Muscle layer of colon (tissue), 2 donors: ENCODE data around the gene CDK2AP2.
A peak's percentile ranks its signal among the peaks of the same experiment; 100 is the strongest.
"Not testable (repeated sequence)": the region's sequence is repeated elsewhere in the genome, so short reads cannot be mapped to it uniquely, and the experiment has no call there.

Source experiments
- H3K27ac ChIP-seq: one replicate; pipeline ENCODE4 v1.7.0; 2013; ENCODE audit warnings: low read depth, mild to moderate bottlenecking, low read length, moderate library complexity
- H3K27me3 ChIP-seq, 2 donors: one replicate each; pipeline ENCODE4 v1.7.0; 2013; ENCODE audit warnings: low read length in 2 of 2, mild to moderate bottlenecking in 2 of 2; ENCODE audit not compliant: insufficient read depth in 2 of 2, control insufficient read depth in 1 of 2
- H3K36me3 ChIP-seq: one replicate; pipeline ENCODE4 v1.7.0; 2013; ENCODE audit warnings: mild to moderate bottlenecking, low read length; ENCODE audit not compliant: insufficient read depth
- H3K4me1 ChIP-seq: one replicate; pipeline ENCODE4 v1.7.0; 2013; ENCODE audit warnings: mild to moderate bottlenecking, low read length; ENCODE audit not compliant: insufficient read depth
- H3K4me3 ChIP-seq, 2 donors: one replicate each; pipeline ENCODE4 v1.7.0; 2013; ENCODE audit warnings: low read length in 2 of 2, low read depth in 1 of 2, mild to moderate bottlenecking in 1 of 2, moderate library complexity in 1 of 2
- H3K9ac ChIP-seq: one replicate; pipeline ENCODE4 v1.7.0; 2013; ENCODE audit warnings: low read length
- H3K9me3 ChIP-seq: one replicate; pipeline ENCODE4 v1.7.0; 2013; ENCODE audit warnings: mild to moderate bottlenecking, low read length
- donor health status: abdominal sarcoma.
- donor health status: Adenocarcinoma of cecum.

CDK2AP2 gene

GRCh38 chr11:67491276-67492068 lies 16.5 kb downstream of the CDK2AP2 start:
- H3K4me1 ChIP-seq = no peaks in the 10 kb centered on the region
- H3K36me3 ChIP-seq = peaks cover 25% of the 10 kb centered on the region
- H3K9ac ChIP-seq = no peak overlapping the region
- no peaks in the 10 kb centered on the region for H3K9me3 ChIP-seq
- H3K4me3 ChIP-seq = no peak overlapping the region
- no peaks in the 10 kb centered on the region for H3K27me3 ChIP-seq
- no peak overlapping the region for H3K27ac ChIP-seq

- no peak overlapping the region for H3K27ac ChIP-seq
Observed at GRCh38 chr11:67490727-67491065, 17.3 kb downstream of the CDK2AP2 start.

DNA sequence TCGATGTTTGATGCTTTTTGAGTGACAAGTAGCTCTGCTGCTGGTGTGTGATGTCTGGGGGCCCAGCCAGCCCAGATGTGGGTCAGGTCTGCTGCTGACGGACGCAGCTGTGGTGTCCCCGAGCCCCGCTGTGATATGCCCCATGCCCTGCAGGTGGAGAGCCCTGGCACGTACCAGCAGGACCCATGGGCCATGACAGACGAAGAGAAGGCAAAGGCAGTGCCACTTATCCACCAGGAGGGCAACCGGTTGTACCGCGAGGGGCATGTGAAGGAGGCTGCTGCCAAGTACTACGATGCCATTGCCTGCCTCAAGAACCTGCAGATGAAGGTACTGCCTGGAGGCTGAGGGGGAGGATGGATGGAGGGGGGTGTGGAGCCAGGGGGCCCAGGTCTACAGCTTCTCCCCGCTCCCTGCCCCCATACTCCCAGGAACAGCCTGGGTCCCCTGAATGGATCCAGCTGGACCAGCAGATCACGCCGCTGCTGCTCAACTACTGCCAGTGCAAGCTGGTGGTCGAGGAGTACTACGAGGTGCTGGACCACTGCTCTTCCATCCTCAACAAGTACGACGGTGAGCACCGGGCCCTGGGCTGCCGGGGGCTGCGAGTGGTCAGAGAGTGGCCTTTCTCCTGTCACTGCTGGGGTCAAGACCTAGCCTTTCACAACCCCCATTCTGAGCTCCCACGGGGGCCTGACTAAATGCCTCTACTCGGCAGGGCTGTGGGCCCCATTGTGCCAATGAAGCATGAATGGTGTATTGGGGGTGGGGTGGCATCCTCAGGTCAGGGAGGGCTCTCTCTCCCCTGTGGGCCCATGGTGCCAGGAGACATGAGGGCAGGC lies 17.9 kb downstream of the CDK2AP2 start:
- Histone ChIP-seq H3K4me1 (peaks cover 1% of the 10 kb centered on the region), H3K27ac (no peak overlapping the region), H3K27me3 (no peaks in the 10 kb centered on the region), H3K9me3 (no peaks in the 10 kb centered on the region), H3K9ac (no peak overlapping the region), H3K36me3 (peaks cover 25% of the 10 kb centered on the region), H3K4me3 (no peak overlapping the region)

More at GRCh38 chr11:67490727-67491065, 17.3 kb downstream of the CDK2AP2 start:
- Histone ChIP-seq H3K4me3 (no peak overlapping the region), H3K36me3 (peaks cover 25% of the 10 kb centered on the region), H3K4me1 (no peaks in the 10 kb centered on the region), H3K9me3 (no peaks in the 10 kb centered on the region), H3K27me3 (no peaks in the 10 kb centered on the region), H3K9ac (no peak overlapping the region)

DNA sequence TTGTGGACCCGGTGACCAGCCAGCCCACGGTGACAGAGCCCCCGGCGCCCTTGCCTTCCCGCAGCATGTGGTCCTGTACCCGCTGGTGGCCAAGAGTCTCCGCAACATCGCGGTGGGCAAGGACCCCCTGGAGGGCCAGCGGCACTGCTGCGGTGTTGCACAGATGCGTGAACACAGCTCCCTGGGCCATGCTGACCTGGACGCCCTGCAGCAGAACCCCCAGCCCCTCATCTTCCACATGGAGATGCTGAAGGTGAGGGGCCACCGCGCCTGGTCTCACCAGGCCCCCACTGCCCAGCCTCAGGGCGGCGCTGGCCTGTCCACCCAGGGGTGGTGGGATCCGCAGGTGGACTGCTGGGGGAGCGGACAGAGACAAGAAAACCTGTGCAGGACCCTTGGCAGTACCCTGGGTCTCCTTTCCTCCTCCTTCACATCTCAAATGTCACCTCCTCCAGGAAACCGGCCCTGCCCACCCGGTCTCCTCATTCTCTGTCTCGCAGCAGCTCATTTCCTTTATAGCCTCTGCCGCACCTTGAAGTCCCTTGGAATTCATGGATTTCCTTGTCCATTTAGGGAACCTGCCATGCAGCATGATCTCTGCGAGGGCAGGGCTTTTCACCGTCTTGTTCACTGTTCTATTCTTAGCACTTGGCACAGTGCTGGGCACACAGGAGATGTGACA lies 18.6 kb downstream of the CDK2AP2 start:
- H3K27me3 ChIP-seq = no peaks in the 10 kb centered on the region
- H3K36me3 ChIP-seq = peaks cover 25% of the 10 kb centered on the region
- no peak overlapping the region for H3K9ac ChIP-seq
- H3K4me1 ChIP-seq = peaks cover 9% of the 10 kb centered on the region
- H3K9me3 ChIP-seq = no peaks in the 10 kb centered on the region
- H3K4me3 ChIP-seq = no peak overlapping the region
- no peak overlapping the region for H3K27ac ChIP-seq

GRCh38 chr11:67486481-67487195 lies 21.3 kb downstream of the CDK2AP2 start:
- Histone ChIP-seq H3K36me3 (peaks cover 25% of the 10 kb centered on the region), H3K27ac (no peak overlapping the region), H3K4me3 (no peak overlapping the region), H3K4me1 (peaks cover 21% of the 10 kb centered on the region), H3K9me3 (no peaks in the 10 kb centered on the region), H3K27me3 (no peaks in the 10 kb centered on the region), H3K9ac (no peak overlapping the region)

DNA sequence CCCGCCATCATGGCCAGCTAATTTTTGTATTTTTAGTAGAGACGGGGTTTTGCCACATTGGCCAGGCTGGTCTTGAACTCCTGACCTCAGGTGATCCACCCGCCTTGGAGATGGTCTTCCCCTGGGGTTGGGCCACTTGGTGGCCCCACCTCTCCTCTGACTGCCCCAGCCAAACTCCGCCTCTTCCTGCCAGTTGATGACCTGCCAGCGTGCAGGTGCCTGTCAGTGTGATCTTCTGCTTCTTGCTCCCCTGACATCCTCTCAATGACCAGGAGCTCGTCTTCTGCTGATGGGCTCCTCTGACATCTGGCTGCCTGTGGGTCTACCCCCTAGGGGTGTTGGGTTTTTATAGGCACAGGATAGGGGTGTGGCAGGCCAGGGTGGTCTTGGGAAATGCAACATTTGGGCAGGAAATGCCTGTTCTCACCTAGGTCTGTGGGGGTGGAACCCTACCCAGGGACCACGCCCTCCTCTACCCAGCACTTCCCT lies 22.0 kb downstream of the CDK2AP2 start:
- H3K27ac ChIP-seq, H3K9ac ChIP-seq, H3K4me3 ChIP-seq, H3K9me3 ChIP-seq, H3K27me3 ChIP-seq: not testable (repeated sequence)
- peaks cover 21% of the 10 kb centered on the region for H3K4me1 ChIP-seq
- peaks cover 22% of the 10 kb centered on the region for H3K36me3 ChIP-seq

DNA sequence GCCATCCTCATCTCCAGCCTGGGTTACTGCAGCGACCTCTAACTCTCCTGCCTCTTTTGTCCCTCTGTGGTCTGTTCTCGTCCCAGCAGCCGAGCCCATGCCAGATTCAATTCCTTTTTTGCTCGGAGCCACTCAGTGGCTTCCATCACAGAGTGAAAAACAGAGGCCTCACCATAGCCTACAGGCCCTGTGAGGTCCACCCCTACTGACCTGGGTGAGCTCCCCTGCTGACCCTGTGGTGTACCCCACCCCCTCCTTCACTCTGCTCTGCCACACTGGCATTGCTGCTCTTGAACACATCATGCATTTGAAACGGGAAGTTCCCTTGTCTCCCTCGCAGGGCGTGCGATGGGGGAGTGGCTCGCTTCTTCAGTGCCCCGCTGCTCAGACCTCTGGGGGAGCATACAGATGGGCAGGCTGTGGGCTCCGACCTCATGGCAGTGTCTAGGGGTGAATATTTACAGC lies 23.1 kb downstream of the CDK2AP2 start:
- H3K4me3 ChIP-seq = no peak overlapping the region
- peaks cover 12% of the 10 kb centered on the region for H3K36me3 ChIP-seq
- H3K27ac ChIP-seq = no peak overlapping the region
- H3K9me3 ChIP-seq = no peaks in the 10 kb centered on the region
- peaks cover 21% of the 10 kb centered on the region for H3K4me1 ChIP-seq
- H3K9ac ChIP-seq = no peak overlapping the region
- H3K27me3 ChIP-seq = no peaks in the 10 kb centered on the region

DNA sequence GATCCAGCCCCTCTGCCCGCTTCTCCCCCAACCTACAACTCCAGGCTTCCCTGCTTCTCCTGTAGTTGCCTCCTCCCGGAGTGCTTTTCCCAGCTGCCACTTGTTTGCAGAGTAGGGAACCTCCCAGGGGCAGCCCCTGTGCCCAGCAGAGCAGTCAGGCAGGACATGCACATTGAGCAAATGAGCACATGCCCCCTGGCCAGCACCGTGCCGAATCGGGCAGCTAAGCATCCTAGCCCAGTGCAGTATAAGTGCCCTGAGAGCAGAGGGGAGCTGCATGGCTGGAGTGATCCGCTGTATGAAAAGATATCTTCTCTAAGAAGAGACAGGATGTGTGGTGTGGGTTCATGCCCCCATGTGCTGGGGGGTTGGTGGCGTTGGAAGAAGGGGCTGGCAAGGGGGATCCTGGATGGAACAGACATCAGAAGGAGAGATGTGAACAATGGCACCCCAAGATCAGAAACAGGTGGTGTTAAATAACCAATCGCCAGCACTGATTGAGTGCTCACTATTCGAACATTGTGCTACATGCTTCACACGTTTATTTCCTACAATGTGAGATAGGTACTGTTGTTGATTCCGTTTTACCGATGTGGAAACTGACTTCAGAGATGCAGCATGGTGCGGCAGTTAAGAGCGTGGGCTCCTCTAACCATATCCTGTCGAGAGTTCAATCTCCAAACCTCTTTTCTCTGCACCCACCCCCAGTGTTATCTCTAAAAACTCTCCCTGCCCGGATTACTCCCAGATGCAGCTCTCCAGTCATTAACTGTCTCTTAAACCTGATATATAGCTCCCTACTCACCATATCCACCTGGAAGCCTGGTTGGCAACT lies 23.9 kb downstream of the CDK2AP2 start:
- H3K36me3 ChIP-seq = peaks cover 8% of the 10 kb centered on the region
- H3K9ac ChIP-seq = no peak overlapping the region
- H3K4me3 ChIP-seq = peak overlapping the region; percentile 30 to 71
- no peak overlapping the region for H3K27ac ChIP-seq
- no peaks in the 10 kb centered on the region for H3K9me3 ChIP-seq
- peaks cover 21% of the 10 kb centered on the region for H3K4me1 ChIP-seq
- no peaks in the 10 kb centered on the region for H3K27me3 ChIP-seq

GRCh38 chr11:67482827-67483798 lies 24.8 kb downstream of the CDK2AP2 start, which contains the start of gene AIP:
TSS of gene AIP (plus strand) at chr11:67483026. CDS start at chr11:67483159, 133 bp downstream.
- Histone ChIP-seq H3K27ac (peak within 1 kb of the TSS; percentile 71), H3K9ac (no peak within 1 kb of the TSS), H3K9me3 (no peaks in the 10 kb centered on the region), H3K4me3 (peak within 1 kb of the TSS; percentile 30 to 71), H3K36me3 (peaks cover 7% of the 10 kb centered on the region), H3K4me1 (peaks cover 21% of the 10 kb centered on the region), H3K27me3 (no peaks in the 10 kb centered on the region)
